Measurements from ENCODE around the gene OSBPL1A.

Gene OSBPL1A

GRCh38 chr18:24232800-24233199 is 164.8 kb downstream of the OSBPL1A start:
- ATAC-seq (ENCODE audit: low read depth) (no peak), DNase-seq (ENCODE audit: low spot score) (no peak)
- H3K27me3 ChIP-seq (ENCODE audit: insufficient read depth, poor library complexity, severe bottlenecking), result no peaks in the 10 kb centered on the region
- no peaks in the 10 kb centered on the region for H3K9me3 ChIP-seq (ENCODE audit: severe bottlenecking)
- H3K36me3 ChIP-seq (ENCODE audit: low read depth), result peaks cover 3% of the 10 kb centered on the region; the same call in 1 of the 2 replicates
- no peak overlapping the region for H3K4me3 ChIP-seq (ENCODE audit: severe bottlenecking)
- H3K4me1 ChIP-seq (ENCODE audit: insufficient read depth, poor library complexity, severe bottlenecking), result peaks cover 19% of the 10 kb centered on the region
- no peak for TF ChIP-seq CTCF (IDR thresholded peaks at IDR 0.05; ENCODE audit: poor library complexity, severe bottlenecking)
- no peak overlapping the region for H3K27ac ChIP-seq (ENCODE audit: poor library complexity, severe bottlenecking)

- TF ChIP-seq CTCF (IDR thresholded peaks at IDR 0.05; ENCODE audit: poor library complexity, severe bottlenecking), result no peak
- Histone ChIP-seq H3K9me3 (ENCODE audit: severe bottlenecking) (no peaks in the 10 kb centered on the region), H3K4me3 (ENCODE audit: severe bottlenecking) (no peak overlapping the region), H3K36me3 (ENCODE audit: low read depth) (peaks cover 3% of the 10 kb centered on the region; the same call in 1 of the 2 replicates), H3K27me3 (ENCODE audit: insufficient read depth, poor library complexity, severe bottlenecking) (no peaks in the 10 kb centered on the region), H3K27ac (ENCODE audit: poor library complexity, severe bottlenecking) (peak overlapping the region; percentile 12), H3K4me1 (ENCODE audit: insufficient read depth, poor library complexity, severe bottlenecking) (peaks cover 19% of the 10 kb centered on the region)
- no peak for DNase-seq (ENCODE audit: low spot score)
- peak; percentile 72 for ATAC-seq (ENCODE audit: low read depth)
Observed at GRCh38 chr18:24231773-24232735, 165.6 kb downstream of the OSBPL1A start.

GRCh38 chr18:24230766-24231165 is 166.9 kb downstream of the OSBPL1A start:
- Histone ChIP-seq H3K36me3 (ENCODE audit: low read depth) (peaks cover 3% of the 10 kb centered on the region; the same call in 1 of the 2 replicates), H3K27ac (ENCODE audit: poor library complexity, severe bottlenecking) (no peak overlapping the region), H3K4me1 (ENCODE audit: insufficient read depth, poor library complexity, severe bottlenecking) (peaks cover 19% of the 10 kb centered on the region), H3K9me3 (ENCODE audit: severe bottlenecking) (no peaks in the 10 kb centered on the region), H3K27me3 (ENCODE audit: insufficient read depth, poor library complexity, severe bottlenecking) (no peaks in the 10 kb centered on the region), H3K4me3 (ENCODE audit: severe bottlenecking) (no peak overlapping the region)
- no peak for ATAC-seq (ENCODE audit: low read depth)
- no peak for TF ChIP-seq CTCF (IDR thresholded peaks at IDR 0.05; ENCODE audit: poor library complexity, severe bottlenecking)
- no peak for DNase-seq (ENCODE audit: low spot score)

GRCh38 chr18:24228667-24229041 is 169.0 kb downstream of the OSBPL1A start:
- no peaks in the 10 kb centered on the region for H3K36me3 ChIP-seq (ENCODE audit: low read depth)
- H3K27ac ChIP-seq (ENCODE audit: poor library complexity, severe bottlenecking), result peak overlapping the region; percentile 20
- no peak for TF ChIP-seq CTCF (IDR thresholded peaks at IDR 0.05; ENCODE audit: poor library complexity, severe bottlenecking)
- ATAC-seq (ENCODE audit: low read depth) (peak; percentile 49; the same call in 2 of the 3 replicates), DNase-seq (ENCODE audit: low spot score) (no peak)
- H3K4me3 ChIP-seq (ENCODE audit: severe bottlenecking), result no peak overlapping the region
- H3K27me3 ChIP-seq (ENCODE audit: insufficient read depth, poor library complexity, severe bottlenecking), result no peaks in the 10 kb centered on the region
- no peaks in the 10 kb centered on the region for H3K9me3 ChIP-seq (ENCODE audit: severe bottlenecking)
- H3K4me1 ChIP-seq (ENCODE audit: insufficient read depth, poor library complexity, severe bottlenecking), result peaks cover 19% of the 10 kb centered on the region
